H1 (cell line): ENCODE measurements around the gene ANKRD11. TPM values are rescaled to one million over a fixed set of nuclear protein-coding genes. Genes with fewer than 3 reads are reported as not detected.

Source experiments
- CTCF ChIA-PET: fragments of 300-600 bp; sonication (Branson Sonifier 250); formaldehyde crosslinking; loops from one replicate; lab custom pipeline; 2021; ENCODE audit not compliant: partially characterized antibody; lab: Charles Lee
- POLR2A ChIA-PET: fragments of 300-600 bp; sonication (Branson Sonifier 250); formaldehyde crosslinking; loops from one replicate; lab custom pipeline; 2021; ENCODE audit warnings: inconsistent platforms; ENCODE audit not compliant: partially characterized antibody; lab: Charles Lee
- DNase-seq, 2 experiments: peaks; one replicate each; pipeline versions ENCODE4 v3.0.0 to v3.0.0-alpha.2; 2010 to 2022; ENCODE audit warnings: low spot score in 2 of 2, low read depth in 1 of 2, mixed read lengths in 1 of 2
- FAIRE-seq: peaks from 2 replicates; lab custom pipeline; 2011; peaks lifted over from hg19 to GRCh38; lab: Jason Lieb, UNC
- H2AFZ ChIP-seq: 2 replicates; pipeline ENCODE4 v1.8.1; 2012; ENCODE audit warnings: low read length, inconsistent platforms
- H2AK5ac ChIP-seq: 2 replicates; pipeline ENCODE4 v1.6.1; 2013; ENCODE audit warnings: low read depth, low read length
- H2BK120ac ChIP-seq: replicated peaks from 2 replicates; pipeline ENCODE3; 2013; ENCODE audit warnings: low read depth, low read length, inconsistent platforms
- H2BK12ac ChIP-seq: 2 replicates; pipeline ENCODE4 v1.6.1; 2013; ENCODE audit warnings: low read depth, low read length
- H2BK15ac ChIP-seq: 2 replicates; pipeline ENCODE4 v1.6.1; 2013; ENCODE audit warnings: low read length
- H2BK20ac ChIP-seq: 2 replicates; pipeline ENCODE4 v1.6.1; 2013; ENCODE audit warnings: low read length
- H2BK5ac ChIP-seq: 2 replicates; pipeline ENCODE4 v1.6.1; 2013; ENCODE audit warnings: low read depth, low read length
- H3K14ac ChIP-seq: 2 replicates; pipeline ENCODE4 v1.6.1; 2013; ENCODE audit warnings: inconsistent platforms; ENCODE audit not compliant: insufficient read length
- H3K18ac ChIP-seq: 2 replicates; pipeline ENCODE4 v1.6.1; 2013; ENCODE audit warnings: low read length; ENCODE audit errors: extremely low read depth
- H3K23ac ChIP-seq: 2 replicates; pipeline ENCODE4 v1.6.1; 2013; ENCODE audit warnings: inconsistent platforms; ENCODE audit not compliant: insufficient read length
- H3K23me2 ChIP-seq: 2 replicates; pipeline ENCODE4 v1.6.1; 2013; ENCODE audit warnings: low read depth, low read length
- H3K27ac ChIP-seq: 2 replicates; pipeline ENCODE4 v1.6.1; 2011; ENCODE audit warnings: low read depth, low read length, inconsistent platforms
- H3K27me3 ChIP-seq, 4 experiments: replicated peaks in 1 of 4; 1 replicate in 1 of 4; 2 replicates in 3 of 4; pipeline versions ENCODE4 v1.6.1 to v1.8.1; 2011 to 2013; ENCODE audit warnings: low read length in 3 of 4, mild to moderate bottlenecking in 3 of 4, inconsistent platforms in 2 of 4, mixed read lengths in 2 of 4, moderate library complexity in 1 of 4; ENCODE audit not compliant: control insufficient read depth in 3 of 4, insufficient read depth in 3 of 4; ENCODE audit errors: extremely low read depth in 1 of 4
- H3K36me3 ChIP-seq, 4 experiments: 2 replicates each; pipeline versions ENCODE4 v1.6.1 to v1.8.1; 2011 to 2013; ENCODE audit warnings: mild to moderate bottlenecking in 4 of 4, low read length in 3 of 4, moderate library complexity in 2 of 4, control low read depth in 1 of 4, inconsistent platforms in 1 of 4; ENCODE audit not compliant: insufficient read depth in 4 of 4, control insufficient read depth in 2 of 4
- H3K4ac ChIP-seq: replicated peaks from 2 replicates; pipeline ENCODE3; 2013; ENCODE audit warnings: low read length, low read depth, mixed read lengths, inconsistent platforms; ENCODE audit not compliant: insufficient read length
- H3K4me1 ChIP-seq, 4 experiments: replicated peaks in 1 of 4; 1 replicate in 1 of 4; 2 replicates in 3 of 4; pipeline versions ENCODE4 v1.6.1 to v1.8.1; 2011 to 2013; ENCODE audit warnings: low read length in 3 of 4, inconsistent platforms in 2 of 4, mixed read lengths in 1 of 4; ENCODE audit not compliant: insufficient read depth in 4 of 4, control insufficient read depth in 3 of 4
- H3K4me2 ChIP-seq, 2 experiments: 2 replicates each; pipeline versions ENCODE4 v1.6.1 to v1.8.1; 2011 to 2013; ENCODE audit warnings: low read depth in 2 of 2, low read length in 2 of 2, control low read depth in 1 of 2, inconsistent platforms in 1 of 2, mild to moderate bottlenecking in 1 of 2; ENCODE audit not compliant: insufficient read depth in 1 of 2
- H3K4me3 ChIP-seq, 4 experiments: fragments of 200-600, 300-600 bp in 1 of 4; sonication (generic), shearing (Covaris generic), sonication (Bioruptor Twin) in 1 of 4; 2 replicates each; pipeline versions ENCODE4 v1.5.1 to v1.8.1; 2011 to 2016; ENCODE audit warnings: low read length in 4 of 4, low read depth in 3 of 4, control low read depth in 2 of 4, inconsistent platforms in 2 of 4, mild to moderate bottlenecking in 2 of 4, mixed read lengths in 1 of 4, moderate library complexity in 1 of 4; ENCODE audit not compliant: insufficient read depth in 2 of 4; ENCODE audit errors: extremely low read depth in 1 of 4
- H3K56ac ChIP-seq: replicated peaks from 2 replicates; pipeline ENCODE3; 2013; ENCODE audit warnings: low read depth, mild to moderate bottlenecking, mixed read lengths, low read length, inconsistent platforms; ENCODE audit not compliant: insufficient read length
- H3K79me1 ChIP-seq: 2 replicates; pipeline ENCODE4 v1.6.1; 2013; ENCODE audit warnings: low read depth, low read length, control low read depth
- H3K79me2 ChIP-seq, 2 experiments: 2 replicates each; pipeline versions ENCODE4 v1.6.1 to v1.8.1; 2012 to 2013; ENCODE audit warnings: low read length in 2 of 2, mild to moderate bottlenecking in 2 of 2, inconsistent platforms in 1 of 2; ENCODE audit not compliant: insufficient read depth in 2 of 2, control insufficient read depth in 1 of 2
- H3K9ac ChIP-seq, 4 experiments: replicated peaks in 1 of 4; 1 replicate in 1 of 4; 2 replicates in 3 of 4; pipeline versions ENCODE4 v1.6.1 to v1.8.1; 2011 to 2013; ENCODE audit warnings: low read depth in 3 of 4, low read length in 3 of 4, control low read depth in 2 of 4, mild to moderate bottlenecking in 2 of 4, moderate library complexity in 2 of 4, inconsistent platforms in 1 of 4; ENCODE audit errors: extremely low read depth in 1 of 4
- H3K9me3 ChIP-seq, 2 experiments: 2 replicates each; pipeline versions ENCODE4 v1.6.1 to v1.8.1; 2012 to 2013; ENCODE audit warnings: mild to moderate bottlenecking in 2 of 2, moderate library complexity in 2 of 2, control low read depth in 1 of 2, inconsistent platforms in 1 of 2, low read depth in 1 of 2, low read length in 1 of 2, mixed read lengths in 1 of 2; ENCODE audit not compliant: insufficient read depth in 2 of 2
- H4K20me1 ChIP-seq, 2 experiments: replicated peaks in 1 of 2; 2 replicates each; pipeline versions ENCODE3 to v1.8.1; 2011 to 2013; ENCODE audit warnings: inconsistent platforms in 2 of 2, low read length in 2 of 2, mild to moderate bottlenecking in 1 of 2; ENCODE audit not compliant: insufficient read depth in 2 of 2, control insufficient read depth in 1 of 2
- H4K5ac ChIP-seq: 2 replicates; pipeline ENCODE4 v1.6.1; 2013; ENCODE audit warnings: low read length, low read depth, mixed read lengths, inconsistent platforms; ENCODE audit not compliant: insufficient read length
- H4K8ac ChIP-seq: 2 replicates; pipeline ENCODE4 v1.8.0; 2013; ENCODE audit warnings: mild to moderate bottlenecking, moderate library complexity, low read length, inconsistent platforms; ENCODE audit not compliant: insufficient read depth; ENCODE audit errors: extremely low read depth
- H4K91ac ChIP-seq: replicated peaks from 2 replicates; pipeline ENCODE3; 2013; ENCODE audit warnings: low read length, mixed read lengths, inconsistent platforms; ENCODE audit not compliant: insufficient read length
- ASH2L ChIP-seq: fragments of 200-600, 300-600 bp; sonication (generic); IDR thresholded peaks from one replicate; pipeline ENCODE4 v1.7.1; 2017; ENCODE audit warnings: low read length
- BCL11A ChIP-seq, 2 experiments: IDR thresholded peaks; one replicate each; pipeline ENCODE4 v1.6.1; 2011; ENCODE audit warnings: low read depth in 2 of 2, low read length in 2 of 2, mild to moderate bottlenecking in 2 of 2
- HDAC2 ChIP-seq, 2 experiments: fragments of 300-600 bp in 1 of 2; sonication (generic) in 1 of 2; IDR thresholded peaks; 2 replicates each; pipeline ENCODE4 v1.6.1; 2011 to 2012; ENCODE audit warnings: low read depth in 2 of 2, low read length in 2 of 2, mild to moderate bottlenecking in 2 of 2, moderate library complexity in 2 of 2, borderline replicate concordance in 1 of 2, inconsistent platforms in 1 of 2
- KDM5A ChIP-seq: fragments of 200-600 bp; IDR thresholded peaks from 2 replicates; pipeline ENCODE4 v1.7.1; 2012; ENCODE audit warnings: mild to moderate bottlenecking, low read length, inconsistent platforms, mixed read lengths
- RXRA ChIP-seq: IDR thresholded peaks from 2 replicates; pipeline ENCODE4 v1.6.1; 2011; ENCODE audit warnings: low read depth, mild to moderate bottlenecking, low read length, moderate library complexity; ENCODE audit not compliant: insufficient read depth
- SP4 ChIP-seq: IDR thresholded peaks from 2 replicates; pipeline ENCODE4 v1.6.1; 2012; ENCODE audit warnings: low read length, inconsistent platforms
- TCF12 ChIP-seq: IDR thresholded peaks from 2 replicates; pipeline ENCODE4 v1.6.1; 2011; ENCODE audit warnings: low read depth, mild to moderate bottlenecking, low read length
- ZNF274 ChIP-seq: IDR thresholded peaks from 2 replicates; pipeline ENCODE4 v1.7.0; 2012; ENCODE audit warnings: low read length, borderline replicate concordance; ENCODE audit errors: extremely low read depth
- WGBS, 2 experiments: shearing (Covaris generic) in 1 of 2; methylation state at CpG; one replicate each; pipeline versions ENCODE4 v1.1.6 to v1.1.7; 2013 to 2015; ENCODE audit warnings: low lambda C conversion rate in 2 of 2, mixed read lengths in 2 of 2, inconsistent platforms in 1 of 2, low coverage in 1 of 2, missing lambda C conversion rate in 1 of 2; ENCODE audit not compliant: insufficient replicate concordance in 2 of 2, insufficient coverage in 1 of 2, insufficient read length in 1 of 2; ENCODE audit errors: extremely low coverage in 1 of 2, missing lambda C conversion rate in 1 of 2; 5-methylcytosine and 5-hydroxymethylcytosine counted together
- polyA plus RNA-seq, 7 experiments: library from polyadenylated mRNA; depleted of rRNA in 3 of 7; stranded (reverse) in 5 of 7; unstranded in 2 of 7; fragments of >200 nt in 5 of 7; fragments of 200-250 nt in 2 of 7; gene quantifications; 1 replicate in 5 of 7; 2 replicates in 1 of 7; 4 replicates in 1 of 7; pipeline versions ENCODE4 v1.2.1 to v1.2.3, GENCODE V29; 2011 to 2013; ENCODE audit warnings: missing spikeins in 2 of 7, mixed read lengths in 2 of 7
- total RNA-seq: library from RNA; stranded (reverse); fragmentation: NEBNext Ultra II Directional; extraction: Animal tissue kit (Norgen Biotek cat#: 25700); gene quantifications from 2 replicates; pipeline ENCODE4 v1.2.1, GENCODE V29; 2021
- TF ChIP-seq, protein P1 (sequence below): IDR thresholded peaks from 2 replicates; pipeline ENCODE4 v1.6.1; 2012; ENCODE audit warnings: inconsistent platforms
- TF ChIP-seq, protein P2 (sequence below): IDR thresholded peaks from 2 replicates; pipeline ENCODE4 v1.6.1; 2011; ENCODE audit warnings: low read depth, mild to moderate bottlenecking, low read length; ENCODE audit not compliant: insufficient read depth
- TF ChIP-seq, protein P3 (sequence below): IDR thresholded peaks from 2 replicates; pipeline ENCODE4 v1.6.1; 2012; ENCODE audit warnings: low read length, inconsistent platforms

ANKRD11 gene
- total and polyA plus RNA-seq, 2 of the 8 experiments (the other 6 are each of a cell fraction or from before 2014, with no cell fraction given) = 46.5 to 142 TPM

DNA sequence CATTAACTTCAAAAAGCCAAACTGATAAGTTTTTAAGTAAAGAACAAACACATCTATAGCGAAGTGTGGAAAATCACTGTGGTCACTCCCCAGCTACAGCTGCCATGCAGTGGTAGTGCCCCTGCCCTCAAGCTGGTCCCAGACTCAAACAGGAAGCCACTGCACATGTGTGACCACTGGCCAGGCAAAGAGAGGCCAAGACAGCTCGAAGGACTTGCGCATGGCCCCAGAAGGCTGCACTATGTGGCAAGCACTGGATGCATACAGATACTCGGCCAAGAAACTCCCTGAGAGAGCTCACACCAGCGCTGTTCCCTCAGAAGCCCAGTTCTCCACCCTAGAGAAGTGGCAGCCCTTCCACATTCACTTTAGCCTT is 82.4 kb downstream of the ANKRD11 start:
- no peak overlapping the region for H3K4ac ChIP-seq
- no peak overlapping the region for H4K91ac ChIP-seq
- H4K8ac ChIP-seq = peak overlapping the region; percentile 59
- no peak overlapping the region for H2AFZ ChIP-seq
- H3K36me3 ChIP-seq = no peaks in the 10 kb centered on the region
- no peak overlapping the region for H3K9ac ChIP-seq
- no peak overlapping the region for H2BK15ac ChIP-seq
- ChIA-PET POLR2A (interaction anchor here (0.7 to 1.4 kb wide), 4 partner anchors 10 to 81 kb away, joined by 3 to 4 read pairs (median 4); no protein-coding TSS in a partner anchor), CTCF (interaction anchor here (1.1 to 1.3 kb wide), 2 partner anchors 11 to 33 kb away, joined by 3 read pairs; no protein-coding TSS in a partner anchor)
- no peak overlapping the region for H3K4me3 ChIP-seq
- no peak for FAIRE-seq
- H3K79me1 ChIP-seq = peaks cover 34% of the 10 kb centered on the region
- peaks cover 7 to 51% (median 31%) of the 10 kb centered on the region in 4 experiments for H3K4me1 ChIP-seq
- no peak overlapping the region for H4K5ac ChIP-seq
- WGBS, 2 experiments = 84% methylated on average over 5 of the region's 5 CpGs; no CpG with 5 or more reads in 1 of the 2 experiments
- H2BK20ac ChIP-seq = no peak overlapping the region
- no peaks in the 10 kb centered on the region for H3K9me3 ChIP-seq
- no peak overlapping the region for H2BK12ac ChIP-seq
- peaks cover 64 to 67% of the 10 kb centered on the region in 2 experiments for H4K20me1 ChIP-seq
- H3K14ac ChIP-seq = no peak overlapping the region
- peak overlapping the region in 1 of 2 experiments; percentile 28; a peak in 1 of 4 replicates for H3K4me2 ChIP-seq
- H3K18ac ChIP-seq = no peak overlapping the region
- H2BK120ac ChIP-seq = no peak overlapping the region
- peaks cover 63 to 98% of the 10 kb centered on the region in 2 experiments for H3K79me2 ChIP-seq
- H3K27ac ChIP-seq = no peak overlapping the region; the same call in 1 of the 2 replicates
- peak overlapping the region; percentile 36 for H2BK5ac ChIP-seq
- peak overlapping the region; percentile 62 for H3K23ac ChIP-seq
- no peak for DNase-seq
- H3K23me2 ChIP-seq = no peaks in the 10 kb centered on the region
- H3K56ac ChIP-seq = no peak overlapping the region
- H3K27me3 ChIP-seq = no peaks in the 10 kb centered on the region
- H2AK5ac ChIP-seq = no peak overlapping the region
- no peak for TF ChIP-seq ZNF274
- TF ChIP-seq, protein P1, sequence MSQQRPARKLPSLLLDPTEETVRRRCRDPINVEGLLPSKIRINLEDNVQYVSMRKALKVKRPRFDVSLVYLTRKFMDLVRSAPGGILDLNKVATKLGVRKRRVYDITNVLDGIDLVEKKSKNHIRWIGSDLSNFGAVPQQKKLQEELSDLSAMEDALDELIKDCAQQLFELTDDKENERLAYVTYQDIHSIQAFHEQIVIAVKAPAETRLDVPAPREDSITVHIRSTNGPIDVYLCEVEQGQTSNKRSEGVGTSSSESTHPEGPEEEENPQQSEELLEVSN = no peak
- TF ChIP-seq TCF12 = no peak
- no peak for TF ChIP-seq KDM5A
- TF ChIP-seq ASH2L = no peak
- no peak for TF ChIP-seq HDAC2 (IDR thresholded peaks at IDR 0.05; ENCODE audit: borderline replicate concordance in 1 of 2, low read depth in 2 of 2, low read length in 2 of 2)
- no peak for TF ChIP-seq RXRA
- TF ChIP-seq, protein P2, sequence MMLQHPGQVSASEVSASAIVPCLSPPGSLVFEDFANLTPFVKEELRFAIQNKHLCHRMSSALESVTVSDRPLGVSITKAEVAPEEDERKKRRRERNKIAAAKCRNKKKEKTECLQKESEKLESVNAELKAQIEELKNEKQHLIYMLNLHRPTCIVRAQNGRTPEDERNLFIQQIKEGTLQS = no peak
- TF ChIP-seq SP4 = no peak
- TF ChIP-seq BCL11A (IDR thresholded peaks at IDR 0.05; ENCODE audit: low read depth in 2 of 2, low read length in 2 of 2) = no peak
- TF ChIP-seq, protein P3, sequence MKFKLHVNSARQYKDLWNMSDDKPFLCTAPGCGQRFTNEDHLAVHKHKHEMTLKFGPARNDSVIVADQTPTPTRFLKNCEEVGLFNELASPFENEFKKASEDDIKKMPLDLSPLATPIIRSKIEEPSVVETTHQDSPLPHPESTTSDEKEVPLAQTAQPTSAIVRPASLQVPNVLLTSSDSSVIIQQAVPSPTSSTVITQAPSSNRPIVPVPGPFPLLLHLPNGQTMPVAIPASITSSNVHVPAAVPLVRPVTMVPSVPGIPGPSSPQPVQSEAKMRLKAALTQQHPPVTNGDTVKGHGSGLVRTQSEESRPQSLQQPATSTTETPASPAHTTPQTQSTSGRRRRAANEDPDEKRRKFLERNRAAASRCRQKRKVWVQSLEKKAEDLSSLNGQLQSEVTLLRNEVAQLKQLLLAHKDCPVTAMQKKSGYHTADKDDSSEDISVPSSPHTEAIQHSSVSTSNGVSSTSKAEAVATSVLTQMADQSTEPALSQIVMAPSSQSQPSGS = no peak
